Activated CD4-positive, alpha-beta T cell treated with anti-CD3 and anti-CD28 coated beads, Interleukin-2, amount 10 ng/mL, durations not matched to agents 24 days and 14 days (primary cell): ENCODE measurements around the gene RASEF. TPM values are rescaled to one million over a fixed set of nuclear protein-coding genes. Genes with fewer than 3 reads are reported as not detected.

Experiments used
- DNase-seq: peaks from one replicate; pipeline ENCODE4 v3.0.0; 2022
- H3K27ac Mint-ChIP-seq: one replicate; pipeline ENCODE4 v1.8.0; 2022; ENCODE audit warnings: mild to moderate bottlenecking, mixed read lengths
- H3K27me3 Mint-ChIP-seq: one replicate; pipeline ENCODE4 v1.8.0; 2022; ENCODE audit warnings: mixed read lengths
- H3K36me3 Mint-ChIP-seq: one replicate; pipeline ENCODE4 v1.8.0; 2022; ENCODE audit warnings: low read depth, mild to moderate bottlenecking, mixed read lengths
- H3K4me1 Mint-ChIP-seq: one replicate; pipeline ENCODE4 v1.8.0; 2021; ENCODE audit warnings: mixed read lengths
- H3K4me3 Mint-ChIP-seq: one replicate; pipeline ENCODE4 v1.8.0; 2022; ENCODE audit warnings: mild to moderate bottlenecking, moderate library complexity, mixed read lengths
- H3K9me3 Mint-ChIP-seq: one replicate; pipeline ENCODE4 v1.8.0; 2021; ENCODE audit warnings: mixed read lengths
- intact Hi-C: fragments of 100-400 bp; cut with micrococcal nuclease; formaldehyde crosslinking; loops from one replicate; pipeline ENCODE4 v1.15.1; 2023
- total RNA-seq: library from RNA; stranded (reverse); gene quantifications from 2 replicates; pipeline ENCODE4 v1.2.3, GENCODE V29; 2022

RASEF gene
- total RNA-seq, 1 donor from 2014 or later: not detected

GRCh38 chr9:83036043-83036442, 26.9 kb downstream of the RASEF start:
- intact Hi-C loops: no loop called here
- H3K4me1 Mint-ChIP-seq: no peaks in the 10 kb centered on the region
- no peak overlapping the region for H3K27ac Mint-ChIP-seq
- DNase-seq: no peak
- H3K9me3 Mint-ChIP-seq: no peaks in the 10 kb centered on the region
- no peaks in the 10 kb centered on the region for H3K36me3 Mint-ChIP-seq
- no peak overlapping the region for H3K4me3 Mint-ChIP-seq
- no peaks in the 10 kb centered on the region for H3K27me3 Mint-ChIP-seq

GRCh38 chr9:83035143-83035542, 27.8 kb downstream of the RASEF start:
- Mint-ChIP-seq H3K9me3 (no peaks in the 10 kb centered on the region), H3K27ac (no peak overlapping the region), H3K36me3 (no peaks in the 10 kb centered on the region), H3K27me3 (no peaks in the 10 kb centered on the region), H3K4me3 (no peak overlapping the region), H3K4me1 (no peaks in the 10 kb centered on the region)
- intact Hi-C loops: no loop called here
- no peak for DNase-seq

- Mint-ChIP-seq H3K27me3 (no peaks in the 10 kb centered on the region), H3K4me3 (no peak overlapping the region), H3K36me3 (no peaks in the 10 kb centered on the region), H3K9me3 (no peaks in the 10 kb centered on the region), H3K4me1 (no peaks in the 10 kb centered on the region), H3K27ac (no peak overlapping the region)
- no peak for DNase-seq
- intact Hi-C loops: no loop called here
Observed at GRCh38 chr9:83034587-83034986, 28.4 kb downstream of the RASEF start.

GRCh38 chr9:83034026-83034425, 28.9 kb downstream of the RASEF start:
- intact Hi-C loops: no loop called here
- no peak overlapping the region for H3K4me3 Mint-ChIP-seq
- no peaks in the 10 kb centered on the region for H3K4me1 Mint-ChIP-seq
- H3K27me3 Mint-ChIP-seq: no peaks in the 10 kb centered on the region
- no peak for DNase-seq
- no peaks in the 10 kb centered on the region for H3K9me3 Mint-ChIP-seq
- H3K36me3 Mint-ChIP-seq: no peaks in the 10 kb centered on the region
- no peak overlapping the region for H3K27ac Mint-ChIP-seq

GRCh38 chr9:83032065-83032625, 30.8 kb downstream of the RASEF start:
- Mint-ChIP-seq H3K9me3 (no peaks in the 10 kb centered on the region), H3K4me1 (no peaks in the 10 kb centered on the region), H3K36me3 (no peaks in the 10 kb centered on the region), H3K27ac (no peak overlapping the region), H3K27me3 (no peaks in the 10 kb centered on the region), H3K4me3 (no peak overlapping the region)
- intact Hi-C loops: no loop called here
- no peak for DNase-seq

GRCh38 chr9:83030391-83031107, 32.4 kb downstream of the RASEF start:
- no peaks in the 10 kb centered on the region for H3K36me3 Mint-ChIP-seq
- no peaks in the 10 kb centered on the region for H3K27me3 Mint-ChIP-seq
- no peaks in the 10 kb centered on the region for H3K4me1 Mint-ChIP-seq
- H3K9me3 Mint-ChIP-seq: no peaks in the 10 kb centered on the region
- DNase-seq: no peak
- H3K4me3 Mint-ChIP-seq: no peak overlapping the region
- intact Hi-C loops: no loop called here
- H3K27ac Mint-ChIP-seq: no peak overlapping the region

- Mint-ChIP-seq H3K36me3 (no peaks in the 10 kb centered on the region), H3K4me1 (no peaks in the 10 kb centered on the region), H3K4me3 (no peak overlapping the region), H3K27ac (no peak overlapping the region), H3K9me3 (no peaks in the 10 kb centered on the region), H3K27me3 (no peaks in the 10 kb centered on the region)
- no peak for DNase-seq
- intact Hi-C loops: no loop called here
Observed at GRCh38 chr9:83029531-83030137, 33.3 kb downstream of the RASEF start.

GRCh38 chr9:83027153-83027891, 35.6 kb downstream of the RASEF start:
- intact Hi-C loops: no loop called here
- Mint-ChIP-seq H3K27ac (no peak overlapping the region), H3K4me3 (no peak overlapping the region), H3K27me3 (no peaks in the 10 kb centered on the region), H3K36me3 (no peaks in the 10 kb centered on the region), H3K9me3 (no peaks in the 10 kb centered on the region), H3K4me1 (no peaks in the 10 kb centered on the region)
- DNase-seq: no peak

GRCh38 chr9:83024506-83025125, 38.3 kb downstream of the RASEF start:
- Mint-ChIP-seq H3K27ac (no peak overlapping the region), H3K27me3 (no peaks in the 10 kb centered on the region), H3K4me1 (no peaks in the 10 kb centered on the region), H3K36me3 (no peaks in the 10 kb centered on the region), H3K4me3 (no peak overlapping the region), H3K9me3 (no peaks in the 10 kb centered on the region)
- intact Hi-C loops: no loop called here
- DNase-seq: no peak

- no peaks in the 10 kb centered on the region for H3K36me3 Mint-ChIP-seq
- DNase-seq: no peak
- intact Hi-C loops: no loop called here
- no peak overlapping the region for H3K4me3 Mint-ChIP-seq
- H3K27ac Mint-ChIP-seq: no peak overlapping the region
- H3K27me3 Mint-ChIP-seq: no peaks in the 10 kb centered on the region
- no peaks in the 10 kb centered on the region for H3K4me1 Mint-ChIP-seq
- H3K9me3 Mint-ChIP-seq: no peaks in the 10 kb centered on the region
Observed at GRCh38 chr9:83023151-83023550, 39.8 kb downstream of the RASEF start.

GRCh38 chr9:83020864-83021263, 42.1 kb downstream of the RASEF start:
- peaks cover 2% of the 10 kb centered on the region for H3K4me1 Mint-ChIP-seq
- H3K36me3 Mint-ChIP-seq: no peaks in the 10 kb centered on the region
- intact Hi-C loops: no loop called here
- H3K27me3 Mint-ChIP-seq: no peaks in the 10 kb centered on the region
- H3K4me3 Mint-ChIP-seq: no peak overlapping the region
- H3K9me3 Mint-ChIP-seq: no peaks in the 10 kb centered on the region
- no peak for DNase-seq
- H3K27ac Mint-ChIP-seq: no peak overlapping the region

- intact Hi-C loops: no loop called here
- Mint-ChIP-seq H3K9me3 (no peaks in the 10 kb centered on the region), H3K36me3 (no peaks in the 10 kb centered on the region), H3K27ac (no peak overlapping the region), H3K4me3 (no peak overlapping the region), H3K4me1 (peaks cover 5% of the 10 kb centered on the region), H3K27me3 (no peaks in the 10 kb centered on the region)
- DNase-seq: no peak
Observed at GRCh38 chr9:83020327-83020726, 42.6 kb downstream of the RASEF start.

- intact Hi-C loops: no loop called here
Observed at GRCh38 chr9:83019246-83019645, 43.7 kb downstream of the RASEF start.

GRCh38 chr9:83015897-83016296, 47.0 kb downstream of the RASEF start:
- Mint-ChIP-seq H3K27ac (no peak overlapping the region), H3K4me1 (peaks cover 8% of the 10 kb centered on the region), H3K9me3 (no peaks in the 10 kb centered on the region)

More at GRCh38 chr9:83019246-83019645, 43.7 kb downstream of the RASEF start:
- H3K36me3 Mint-ChIP-seq: no peaks in the 10 kb centered on the region
- no peak for DNase-seq
- H3K4me3 Mint-ChIP-seq: no peak overlapping the region
- H3K27ac Mint-ChIP-seq: no peak overlapping the region
- H3K4me1 Mint-ChIP-seq: peaks cover 5% of the 10 kb centered on the region
- H3K9me3 Mint-ChIP-seq: no peaks in the 10 kb centered on the region
- H3K27me3 Mint-ChIP-seq: no peaks in the 10 kb centered on the region

More at GRCh38 chr9:83015897-83016296, 47.0 kb downstream of the RASEF start:
- intact Hi-C loops: no loop called here
- DNase-seq: no peak
- no peaks in the 10 kb centered on the region for H3K36me3 Mint-ChIP-seq
- H3K27me3 Mint-ChIP-seq: peaks cover 2% of the 10 kb centered on the region
- no peak overlapping the region for H3K4me3 Mint-ChIP-seq
